Measurements from ENCODE around the gene PDE8B.
A peak's percentile ranks its signal among the peaks of the same experiment; 100 is the strongest.

PDE8B gene

GRCh38 chr5:77424921-77425320, 214.4 kb downstream of the PDE8B start:
- no peaks in the 10 kb centered on the region for H3K4me1 ChIP-seq (ENCODE audit: control insufficient read depth, low read depth, low read length)
- no peak overlapping the region for H4K8ac ChIP-seq (ENCODE audit: low read depth, low read length)
- no peak overlapping the region for H4K5ac ChIP-seq (ENCODE audit: low read length)
- no peak overlapping the region for H2AK5ac ChIP-seq (ENCODE audit: low read length)
- no CpG with 5 or more reads among the region's 2 CpGs for WGBS (ENCODE audit: extremely low coverage, insufficient coverage, low lambda C conversion rate)
- no peak overlapping the region for H3K23ac ChIP-seq (ENCODE audit: low read length)
- H3K18ac ChIP-seq (ENCODE audit: low read length): no peak overlapping the region
- no peaks in the 10 kb centered on the region for H3K79me2 ChIP-seq (ENCODE audit: control insufficient read depth, insufficient read depth, low read length)
- no peak for DNase-seq
- H3K4ac ChIP-seq (ENCODE audit: low read depth, low read length): no peak overlapping the region
- no peaks in the 10 kb centered on the region for H3K36me3 ChIP-seq (ENCODE audit: control insufficient read depth, insufficient read depth, low read length)
- no peak overlapping the region for H3K27ac ChIP-seq (ENCODE audit: low read depth, low read length)
- no peak overlapping the region for H2BK15ac ChIP-seq (replicated peaks; ENCODE audit: low read depth)
- H3K79me1 ChIP-seq (ENCODE audit: low read length): no peaks in the 10 kb centered on the region
- H2BK5ac ChIP-seq (ENCODE audit: low read length): no peak overlapping the region
- H2BK120ac ChIP-seq (ENCODE audit: low read depth, low read length): no peak overlapping the region
- no peak overlapping the region for H3K56ac ChIP-seq (ENCODE audit: low read length)
- H3K4me3 ChIP-seq (ENCODE audit: low read length): no peak overlapping the region
- H3K27me3 ChIP-seq (ENCODE audit: insufficient read depth, low read length, poor library complexity): no peaks in the 10 kb centered on the region
- no peak overlapping the region for H3K4me2 ChIP-seq (ENCODE audit: low read length)
- H3K9ac ChIP-seq (ENCODE audit: low read length): no peak overlapping the region

GRCh38 chr5:77425420-77425819, 214.9 kb downstream of the PDE8B start:
- Histone ChIP-seq H3K79me2 (ENCODE audit: control insufficient read depth, insufficient read depth, low read length) (no peaks in the 10 kb centered on the region), H3K27me3 (ENCODE audit: insufficient read depth, low read length, poor library complexity) (no peaks in the 10 kb centered on the region), H3K23ac (ENCODE audit: low read length) (no peak overlapping the region), H4K5ac (ENCODE audit: low read length) (no peak overlapping the region), H3K27ac (ENCODE audit: low read depth, low read length) (no peak overlapping the region), H2BK120ac (ENCODE audit: low read depth, low read length) (no peak overlapping the region), H3K79me1 (ENCODE audit: low read length) (no peaks in the 10 kb centered on the region), H4K8ac (ENCODE audit: low read depth, low read length) (no peak overlapping the region), H3K56ac (ENCODE audit: low read length) (no peak overlapping the region), H3K4me2 (ENCODE audit: low read length) (no peak overlapping the region), H2AK5ac (ENCODE audit: low read length) (no peak overlapping the region), H3K4me3 (ENCODE audit: low read length) (no peak overlapping the region), H3K9ac (ENCODE audit: low read length) (no peak overlapping the region), H3K18ac (ENCODE audit: low read length) (no peak overlapping the region), H2BK15ac (replicated peaks; ENCODE audit: low read depth) (no peak overlapping the region), H3K4ac (ENCODE audit: low read depth, low read length) (no peak overlapping the region), H3K4me1 (ENCODE audit: control insufficient read depth, low read depth, low read length) (no peaks in the 10 kb centered on the region), H2BK5ac (ENCODE audit: low read length) (no peak overlapping the region), H3K36me3 (ENCODE audit: control insufficient read depth, insufficient read depth, low read length) (no peaks in the 10 kb centered on the region)
- no CpG with 5 or more reads among the region's 5 CpGs for WGBS (ENCODE audit: extremely low coverage, insufficient coverage, low lambda C conversion rate)
- no peak for DNase-seq

- Histone ChIP-seq H3K79me2 (ENCODE audit: control insufficient read depth, insufficient read depth, low read length) (no peaks in the 10 kb centered on the region), H3K56ac (ENCODE audit: low read length) (no peak overlapping the region), H4K8ac (ENCODE audit: low read depth, low read length) (no peak overlapping the region), H3K9ac (ENCODE audit: low read length) (no peak overlapping the region), H2AK5ac (ENCODE audit: low read length) (no peak overlapping the region), H3K23ac (ENCODE audit: low read length) (no peak overlapping the region), H2BK120ac (ENCODE audit: low read depth, low read length) (no peak overlapping the region), H3K27me3 (ENCODE audit: insufficient read depth, low read length, poor library complexity) (no peaks in the 10 kb centered on the region), H3K4me2 (ENCODE audit: low read length) (no peak overlapping the region), H3K27ac (ENCODE audit: low read depth, low read length) (no peak overlapping the region), H4K5ac (ENCODE audit: low read length) (no peak overlapping the region), H3K4ac (ENCODE audit: low read depth, low read length) (no peak overlapping the region), H3K18ac (ENCODE audit: low read length) (no peak overlapping the region), H2BK5ac (ENCODE audit: low read length) (no peak overlapping the region), H3K79me1 (ENCODE audit: low read length) (no peaks in the 10 kb centered on the region), H3K4me1 (ENCODE audit: control insufficient read depth, low read depth, low read length) (no peaks in the 10 kb centered on the region), H3K36me3 (ENCODE audit: control insufficient read depth, insufficient read depth, low read length) (no peaks in the 10 kb centered on the region), H3K4me3 (ENCODE audit: low read length) (no peak overlapping the region), H2BK15ac (replicated peaks; ENCODE audit: low read depth) (no peak overlapping the region)
- no CpG with 5 or more reads among the region's 8 CpGs for WGBS (ENCODE audit: extremely low coverage, insufficient coverage, low lambda C conversion rate)
- no peak for DNase-seq
Observed at GRCh38 chr5:77425998-77426659, 215.6 kb downstream of the PDE8B start.

GRCh38 chr5:77426670-77427069, 216.2 kb downstream of the PDE8B start:
- Histone ChIP-seq H3K9ac (ENCODE audit: low read length) (no peak overlapping the region), H2BK5ac (ENCODE audit: low read length) (no peak overlapping the region), H2BK15ac (replicated peaks; ENCODE audit: low read depth) (no peak overlapping the region), H3K36me3 (ENCODE audit: control insufficient read depth, insufficient read depth, low read length) (no peaks in the 10 kb centered on the region), H3K18ac (ENCODE audit: low read length) (no peak overlapping the region), H2AK5ac (ENCODE audit: low read length) (no peak overlapping the region), H4K8ac (ENCODE audit: low read depth, low read length) (no peak overlapping the region), H3K27ac (ENCODE audit: low read depth, low read length) (no peak overlapping the region), H3K79me2 (ENCODE audit: control insufficient read depth, insufficient read depth, low read length) (no peaks in the 10 kb centered on the region), H3K4ac (ENCODE audit: low read depth, low read length) (no peak overlapping the region), H3K23ac (ENCODE audit: low read length) (no peak overlapping the region), H3K4me3 (ENCODE audit: low read length) (no peak overlapping the region), H3K27me3 (ENCODE audit: insufficient read depth, low read length, poor library complexity) (no peaks in the 10 kb centered on the region), H4K5ac (ENCODE audit: low read length) (no peak overlapping the region), H2BK120ac (ENCODE audit: low read depth, low read length) (no peak overlapping the region), H3K79me1 (ENCODE audit: low read length) (no peaks in the 10 kb centered on the region), H3K4me2 (ENCODE audit: low read length) (no peak overlapping the region), H3K4me1 (ENCODE audit: control insufficient read depth, low read depth, low read length) (no peaks in the 10 kb centered on the region), H3K56ac (ENCODE audit: low read length) (no peak overlapping the region)
- DNase-seq: peak; percentile 32
- WGBS (ENCODE audit: extremely low coverage, insufficient coverage, low lambda C conversion rate): no CpG with 5 or more reads among the region's 2 CpGs

GRCh38 chr5:77427998-77428397, 217.5 kb downstream of the PDE8B start:
- no peak overlapping the region for H2BK120ac ChIP-seq (ENCODE audit: low read depth, low read length)
- no peak overlapping the region for H3K23ac ChIP-seq (ENCODE audit: low read length)
- no peak overlapping the region for H3K4ac ChIP-seq (ENCODE audit: low read depth, low read length)
- no peak overlapping the region for H3K9ac ChIP-seq (ENCODE audit: low read length)
- no peak overlapping the region for H3K4me2 ChIP-seq (ENCODE audit: low read length)
- no peaks in the 10 kb centered on the region for H3K27me3 ChIP-seq (ENCODE audit: insufficient read depth, low read length, poor library complexity)
- DNase-seq: no peak
- no peaks in the 10 kb centered on the region for H3K4me1 ChIP-seq (ENCODE audit: control insufficient read depth, low read depth, low read length)
- no peak overlapping the region for H3K56ac ChIP-seq (ENCODE audit: low read length)
- H3K79me1 ChIP-seq (ENCODE audit: low read length): no peaks in the 10 kb centered on the region
- H2AK5ac ChIP-seq (ENCODE audit: low read length): no peak overlapping the region
- no peaks in the 10 kb centered on the region for H3K36me3 ChIP-seq (ENCODE audit: control insufficient read depth, insufficient read depth, low read length)
- H4K8ac ChIP-seq (ENCODE audit: low read depth, low read length): no peak overlapping the region
- no peak overlapping the region for H3K4me3 ChIP-seq (ENCODE audit: low read length)
- H3K79me2 ChIP-seq (ENCODE audit: control insufficient read depth, insufficient read depth, low read length): no peaks in the 10 kb centered on the region
- H3K18ac ChIP-seq (ENCODE audit: low read length): no peak overlapping the region
- no peak overlapping the region for H2BK5ac ChIP-seq (ENCODE audit: low read length)
- no peak overlapping the region for H3K27ac ChIP-seq (ENCODE audit: low read depth, low read length)
- no peak overlapping the region for H4K5ac ChIP-seq (ENCODE audit: low read length)
- no peak overlapping the region for H2BK15ac ChIP-seq (replicated peaks; ENCODE audit: low read depth)

GRCh38 chr5:77428526-77428925, 218.0 kb downstream of the PDE8B start:
- H3K4ac ChIP-seq (ENCODE audit: low read depth, low read length): no peak overlapping the region
- no peak overlapping the region for H3K23ac ChIP-seq (ENCODE audit: low read length)
- H4K8ac ChIP-seq (ENCODE audit: low read depth, low read length): no peak overlapping the region
- no peak overlapping the region for H2BK5ac ChIP-seq (ENCODE audit: low read length)
- whole genome bisulfite sequencing (ENCODE audit: extremely low coverage, insufficient coverage, low lambda C conversion rate): no CpG with 5 or more reads among the region's 5 CpGs
- H3K36me3 ChIP-seq (ENCODE audit: control insufficient read depth, insufficient read depth, low read length): no peaks in the 10 kb centered on the region
- H3K79me2 ChIP-seq (ENCODE audit: control insufficient read depth, insufficient read depth, low read length): no peaks in the 10 kb centered on the region
- no peak overlapping the region for H3K18ac ChIP-seq (ENCODE audit: low read length)
- no peaks in the 10 kb centered on the region for H3K27me3 ChIP-seq (ENCODE audit: insufficient read depth, low read length, poor library complexity)
- no peaks in the 10 kb centered on the region for H3K79me1 ChIP-seq (ENCODE audit: low read length)
- no peak overlapping the region for H3K4me2 ChIP-seq (ENCODE audit: low read length)
- no peaks in the 10 kb centered on the region for H3K4me1 ChIP-seq (ENCODE audit: control insufficient read depth, low read depth, low read length)
- no peak overlapping the region for H2AK5ac ChIP-seq (ENCODE audit: low read length)
- no peak for DNase-seq
- H3K27ac ChIP-seq (ENCODE audit: low read depth, low read length): no peak overlapping the region
- no peak overlapping the region for H3K4me3 ChIP-seq (ENCODE audit: low read length)
- no peak overlapping the region for H3K9ac ChIP-seq (ENCODE audit: low read length)
- H2BK15ac ChIP-seq (replicated peaks; ENCODE audit: low read depth): no peak overlapping the region
- no peak overlapping the region for H3K56ac ChIP-seq (ENCODE audit: low read length)
- H2BK120ac ChIP-seq (ENCODE audit: low read depth, low read length): no peak overlapping the region
- no peak overlapping the region for H4K5ac ChIP-seq (ENCODE audit: low read length)
